Esophagus squamous epithelium (tissue), 4 donors: ENCODE data around the gene RPN1.

ENCODE experiments used
- POLR2A ChIP-seq, 4 donors: fragments of 450-650 bp; IDR thresholded peaks; one replicate each; pipeline ENCODE4 v1.6.1; 2017; ENCODE audit warnings: antibody characterized with exemption in 4 of 4, mild to moderate bottlenecking in 4 of 4, moderate library complexity in 3 of 4
- TF ChIP-seq, protein P1 (sequence below), 6 experiments: fragments of 450-650 bp in 4 of 6; fragments of 200-600 bp in 2 of 6; sonication (generic) in 2 of 6; IDR thresholded peaks; one replicate each; pipeline ENCODE4 v1.5.1; 2016 to 2019; ENCODE audit warnings: antibody characterized with exemption in 6 of 6, mild to moderate bottlenecking in 4 of 6, moderate library complexity in 4 of 6

DNA sequence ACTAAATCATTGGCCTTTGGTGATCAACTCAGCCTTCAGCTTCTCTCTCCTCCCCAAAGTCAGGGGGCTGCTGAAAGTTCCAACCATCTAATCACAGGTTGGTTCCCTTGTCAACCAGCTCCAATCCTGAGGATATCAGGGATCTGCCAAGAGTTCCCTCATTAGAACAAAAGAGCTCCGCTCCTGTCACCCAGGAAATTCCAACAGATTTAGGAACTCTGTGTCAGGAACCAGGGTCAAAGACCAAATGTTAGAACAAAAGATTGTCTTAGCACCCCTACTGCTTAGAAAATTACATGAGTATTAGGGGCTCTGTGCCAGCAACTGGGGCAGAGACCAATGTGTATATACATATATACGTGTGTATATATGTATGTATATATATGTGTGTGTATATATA lies 43.1 kb upstream of the RPN1 start:
- TF ChIP-seq, protein P1, sequence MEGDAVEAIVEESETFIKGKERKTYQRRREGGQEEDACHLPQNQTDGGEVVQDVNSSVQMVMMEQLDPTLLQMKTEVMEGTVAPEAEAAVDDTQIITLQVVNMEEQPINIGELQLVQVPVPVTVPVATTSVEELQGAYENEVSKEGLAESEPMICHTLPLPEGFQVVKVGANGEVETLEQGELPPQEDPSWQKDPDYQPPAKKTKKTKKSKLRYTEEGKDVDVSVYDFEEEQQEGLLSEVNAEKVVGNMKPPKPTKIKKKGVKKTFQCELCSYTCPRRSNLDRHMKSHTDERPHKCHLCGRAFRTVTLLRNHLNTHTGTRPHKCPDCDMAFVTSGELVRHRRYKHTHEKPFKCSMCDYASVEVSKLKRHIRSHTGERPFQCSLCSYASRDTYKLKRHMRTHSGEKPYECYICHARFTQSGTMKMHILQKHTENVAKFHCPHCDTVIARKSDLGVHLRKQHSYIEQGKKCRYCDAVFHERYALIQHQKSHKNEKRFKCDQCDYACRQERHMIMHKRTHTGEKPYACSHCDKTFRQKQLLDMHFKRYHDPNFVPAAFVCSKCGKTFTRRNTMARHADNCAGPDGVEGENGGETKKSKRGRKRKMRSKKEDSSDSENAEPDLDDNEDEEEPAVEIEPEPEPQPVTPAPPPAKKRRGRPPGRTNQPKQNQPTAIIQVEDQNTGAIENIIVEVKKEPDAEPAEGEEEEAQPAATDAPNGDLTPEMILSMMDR (IDR thresholded peaks at IDR 0.05): no peak
- TF ChIP-seq POLR2A (IDR thresholded peaks at IDR 0.05): no peak
